CD1c-positive myeloid dendritic cell (primary cell): Measurements from ENCODE around the gene ELAC2.

Experiments
- DNase-seq: peaks from one replicate; pipeline ENCODE4 v3.0.0-alpha.2; 2016; ENCODE audit errors: extremely low spot score

Gene ELAC2, protein sequence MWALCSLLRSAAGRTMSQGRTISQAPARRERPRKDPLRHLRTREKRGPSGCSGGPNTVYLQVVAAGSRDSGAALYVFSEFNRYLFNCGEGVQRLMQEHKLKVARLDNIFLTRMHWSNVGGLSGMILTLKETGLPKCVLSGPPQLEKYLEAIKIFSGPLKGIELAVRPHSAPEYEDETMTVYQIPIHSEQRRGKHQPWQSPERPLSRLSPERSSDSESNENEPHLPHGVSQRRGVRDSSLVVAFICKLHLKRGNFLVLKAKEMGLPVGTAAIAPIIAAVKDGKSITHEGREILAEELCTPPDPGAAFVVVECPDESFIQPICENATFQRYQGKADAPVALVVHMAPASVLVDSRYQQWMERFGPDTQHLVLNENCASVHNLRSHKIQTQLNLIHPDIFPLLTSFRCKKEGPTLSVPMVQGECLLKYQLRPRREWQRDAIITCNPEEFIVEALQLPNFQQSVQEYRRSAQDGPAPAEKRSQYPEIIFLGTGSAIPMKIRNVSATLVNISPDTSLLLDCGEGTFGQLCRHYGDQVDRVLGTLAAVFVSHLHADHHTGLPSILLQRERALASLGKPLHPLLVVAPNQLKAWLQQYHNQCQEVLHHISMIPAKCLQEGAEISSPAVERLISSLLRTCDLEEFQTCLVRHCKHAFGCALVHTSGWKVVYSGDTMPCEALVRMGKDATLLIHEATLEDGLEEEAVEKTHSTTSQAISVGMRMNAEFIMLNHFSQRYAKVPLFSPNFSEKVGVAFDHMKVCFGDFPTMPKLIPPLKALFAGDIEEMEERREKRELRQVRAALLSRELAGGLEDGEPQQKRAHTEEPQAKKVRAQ

DNA sequence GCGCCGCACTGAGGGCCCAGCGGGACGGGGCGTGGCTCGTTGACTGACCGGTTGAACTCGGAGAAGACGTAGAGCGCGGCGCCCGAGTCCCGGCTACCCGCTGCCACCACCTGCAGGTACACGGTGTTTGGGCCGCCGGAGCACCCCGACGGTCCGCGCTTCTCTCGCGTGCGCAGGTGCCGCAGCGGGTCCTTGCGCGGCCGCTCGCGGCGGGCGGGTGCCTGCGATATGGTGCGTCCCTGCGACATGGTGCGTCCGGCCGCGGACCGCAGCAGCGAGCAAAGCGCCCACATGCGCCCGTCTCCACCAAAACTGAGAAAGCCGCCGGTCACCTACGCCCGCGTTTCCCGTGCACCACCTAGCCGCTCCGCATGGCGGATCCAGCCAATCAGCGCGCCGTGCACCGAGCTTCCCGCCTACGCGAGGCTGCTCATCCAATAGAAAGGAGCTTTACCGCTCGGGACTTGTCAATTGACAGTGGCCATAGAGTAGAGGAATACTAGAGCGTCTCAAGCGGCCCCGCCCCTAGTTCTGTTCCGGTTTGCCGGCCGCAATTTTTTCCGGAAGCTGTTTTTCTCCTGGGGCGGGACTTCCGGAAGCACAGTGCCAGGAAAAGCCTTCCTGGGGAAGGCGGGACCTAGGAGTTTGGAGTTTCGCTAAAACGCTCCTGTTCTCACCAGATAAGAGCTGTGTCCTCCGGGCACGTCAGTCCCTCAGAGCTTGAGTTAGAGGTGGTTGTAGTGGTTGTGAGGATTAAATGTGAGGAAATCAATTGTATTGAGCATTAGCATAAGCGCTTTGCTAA, at the start of gene ELAC2:
TSS of gene ELAC2 (minus strand) at position 373 of the 805 bp plus-strand sequence. CDS start at position 293, 80 bp downstream.
- peak; percentile 100 for DNase-seq

DNA sequence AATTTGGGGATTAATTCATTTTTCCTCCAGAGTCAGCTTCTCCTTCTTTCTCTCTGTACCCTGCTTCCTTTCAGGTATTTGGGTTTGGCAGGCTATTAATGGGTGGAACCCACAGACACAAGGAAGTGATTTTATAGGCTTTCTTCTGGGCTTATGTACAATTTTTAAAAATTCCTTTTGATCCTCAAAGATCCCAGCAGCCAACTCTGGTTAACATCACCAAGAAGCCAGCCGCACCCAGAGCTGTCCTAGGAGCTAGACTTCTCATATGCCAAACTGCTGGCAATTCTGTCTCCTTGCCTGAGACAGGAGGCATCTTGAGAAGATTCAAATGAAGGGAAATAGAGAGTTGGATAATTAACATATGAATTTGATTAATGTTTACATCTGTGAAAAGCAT, 47.2 kb upstream of the ELAC2 start:
- no peak for DNase-seq

DNA sequence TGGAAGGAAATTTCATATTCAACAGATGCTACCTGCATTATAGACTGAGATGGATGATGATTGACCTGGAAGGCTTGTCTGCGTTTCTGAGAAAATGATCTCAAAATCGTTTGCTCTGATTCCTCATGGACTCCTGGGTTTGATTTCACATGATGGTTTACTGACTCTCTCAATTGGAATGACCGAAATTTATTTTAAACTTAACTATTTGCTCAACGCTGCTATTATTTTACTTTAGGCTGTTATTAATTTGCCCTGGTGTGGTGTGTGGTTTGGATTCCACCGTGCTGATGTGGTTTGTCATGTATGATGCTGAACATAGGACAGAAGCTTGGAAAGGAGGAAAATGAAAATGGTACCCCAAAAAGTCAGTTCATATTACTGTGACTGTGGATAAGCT, 37.3 kb upstream of the ELAC2 start:
- no peak for DNase-seq

DNA sequence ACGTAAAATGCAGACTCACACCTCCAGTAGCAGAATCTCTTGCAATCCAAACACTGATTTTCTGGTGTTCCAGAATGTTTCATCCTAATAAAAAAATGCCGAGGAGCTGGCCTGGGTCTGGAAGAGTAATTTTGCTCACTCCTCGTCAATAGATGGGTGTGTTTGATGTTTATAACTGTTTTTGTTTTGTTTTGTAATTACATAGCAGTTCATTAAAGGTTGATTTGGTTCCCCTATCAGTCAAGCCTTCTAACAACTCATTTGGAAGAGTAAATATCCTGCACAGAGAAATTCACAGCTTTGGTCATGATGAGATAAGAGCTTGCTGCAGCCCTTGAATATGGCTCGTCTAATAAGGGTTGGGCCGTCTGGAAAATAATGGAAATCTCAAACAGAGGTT, 36.8 kb upstream of the ELAC2 start:
- DNase-seq = no peak

DNA sequence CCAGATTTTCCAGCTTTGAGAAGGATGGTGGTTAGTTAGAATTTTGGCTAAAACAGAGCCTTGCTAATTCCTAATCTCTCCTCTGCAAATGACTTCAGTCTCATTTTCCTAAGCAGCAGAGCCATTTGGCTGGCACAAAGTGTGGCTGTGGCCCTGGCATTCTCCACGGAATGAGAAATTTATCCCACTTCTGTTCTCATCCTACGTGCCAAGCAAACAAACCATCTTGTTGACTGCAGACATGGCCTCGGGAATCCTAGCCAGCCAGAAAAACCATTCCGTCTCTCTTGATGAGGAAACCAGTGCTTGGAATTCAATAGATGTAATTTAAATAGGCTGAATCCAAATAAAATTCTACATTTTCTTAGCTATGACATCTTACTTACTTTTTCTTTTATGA, 34.1 kb upstream of the ELAC2 start:
- no peak for DNase-seq

DNA sequence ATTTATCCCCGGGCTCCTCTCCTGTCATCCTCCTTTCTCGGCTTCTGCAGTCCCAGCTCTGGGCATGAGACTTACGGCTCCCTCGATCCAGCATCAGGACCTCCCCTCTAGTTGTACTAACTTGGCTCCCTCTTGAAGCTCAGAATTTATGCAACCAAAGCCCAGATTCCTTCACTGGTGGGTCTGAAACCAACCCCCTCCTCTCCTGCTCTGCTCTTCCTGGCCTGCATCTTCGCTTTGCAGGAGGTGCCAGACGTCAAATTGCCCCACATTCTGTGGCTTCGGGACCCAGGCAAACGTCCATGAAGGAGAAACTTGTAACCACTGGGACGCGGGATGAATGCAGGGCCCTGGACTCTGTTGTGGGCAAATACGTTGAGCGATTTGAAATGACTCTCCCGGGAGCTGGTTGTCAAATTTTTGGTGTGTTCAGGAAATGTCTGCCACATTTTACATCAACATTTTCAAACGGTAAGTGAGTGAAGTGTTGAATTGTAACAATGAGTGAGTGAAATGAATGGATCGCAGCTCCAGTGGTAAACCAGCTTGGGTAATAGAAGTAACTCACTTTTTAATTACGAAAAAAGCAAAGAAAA, 29.3 kb upstream of the ELAC2 start:
- no peak for DNase-seq

DNA sequence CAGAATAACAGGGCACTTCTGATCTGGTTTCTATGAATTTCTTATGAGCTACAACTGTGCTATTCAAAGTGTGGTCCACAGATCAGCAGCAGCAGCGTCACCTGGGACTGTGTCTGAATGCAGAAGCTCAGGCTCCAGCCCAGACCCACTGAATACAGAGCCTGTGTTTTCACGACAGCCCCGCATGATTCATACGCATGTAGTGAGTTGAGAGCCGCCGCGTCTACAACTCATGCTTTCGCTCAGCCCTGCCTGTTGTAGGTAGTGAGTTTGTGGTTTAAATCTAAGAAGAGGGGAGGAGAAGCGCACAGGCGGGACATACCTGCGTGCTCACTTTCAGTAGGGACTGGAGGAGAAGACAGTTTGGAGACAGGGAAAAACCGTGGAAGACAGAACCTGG, 28.5 kb upstream of the ELAC2 start:
- DNase-seq = no peak

DNA sequence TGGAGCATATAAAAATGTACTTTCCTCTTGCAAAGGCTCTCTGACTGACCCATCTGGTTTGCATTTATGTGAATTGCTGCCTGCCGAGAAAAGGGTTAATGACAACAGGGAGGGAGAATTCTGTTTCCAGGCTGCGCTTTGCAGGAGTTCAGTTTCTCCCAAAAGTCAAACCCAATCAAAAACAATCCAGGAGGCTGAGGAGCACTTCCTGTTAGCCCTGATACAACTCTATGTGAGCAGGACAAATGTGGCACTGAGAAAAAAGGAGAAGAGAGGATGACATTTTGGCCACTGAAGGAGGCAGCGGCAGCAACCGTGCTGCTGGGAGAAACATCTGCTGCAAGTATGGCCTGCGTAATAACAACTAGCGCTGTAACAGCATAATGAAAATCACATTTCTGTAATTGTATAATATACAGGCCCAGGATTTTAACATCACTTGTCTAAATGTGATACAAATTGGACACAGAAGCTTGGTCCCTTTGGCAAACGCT, 26.8 kb upstream of the ELAC2 start:
- no peak for DNase-seq

DNA sequence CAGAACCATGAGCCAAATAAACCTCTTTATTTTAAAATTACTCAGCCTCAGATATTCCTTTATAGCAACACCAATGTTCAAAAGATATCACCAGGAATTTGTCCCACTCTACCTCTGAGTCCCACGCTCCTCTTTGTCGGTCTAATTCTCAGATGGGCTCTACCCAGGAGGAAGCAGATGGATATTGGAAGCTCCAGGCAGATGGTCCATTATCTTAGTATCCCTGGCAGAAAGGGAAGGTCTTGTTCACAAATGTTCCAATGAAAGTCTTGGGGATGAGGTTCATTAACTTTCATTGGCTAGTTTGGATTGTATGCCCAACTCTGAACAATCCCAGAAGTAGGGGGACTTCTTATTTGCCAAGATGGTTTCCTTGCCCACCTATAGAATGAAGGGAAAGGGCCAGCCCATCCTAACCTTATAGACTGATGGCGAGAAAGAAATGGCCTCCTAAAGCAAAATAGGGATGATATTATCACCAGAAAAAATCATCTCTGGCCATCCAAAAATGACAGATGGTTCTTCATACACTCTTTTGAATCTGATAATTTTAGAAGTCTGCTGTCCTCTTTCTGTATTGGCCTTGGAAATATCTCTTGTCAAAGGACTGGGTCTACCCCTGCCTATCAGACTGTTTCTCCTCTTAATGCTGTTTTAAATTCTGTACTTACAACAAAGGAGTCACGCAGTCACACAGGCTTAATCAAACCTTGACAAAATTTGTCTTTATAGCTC, 21.3 kb upstream of the ELAC2 start:
- DNase-seq = no peak

DNA sequence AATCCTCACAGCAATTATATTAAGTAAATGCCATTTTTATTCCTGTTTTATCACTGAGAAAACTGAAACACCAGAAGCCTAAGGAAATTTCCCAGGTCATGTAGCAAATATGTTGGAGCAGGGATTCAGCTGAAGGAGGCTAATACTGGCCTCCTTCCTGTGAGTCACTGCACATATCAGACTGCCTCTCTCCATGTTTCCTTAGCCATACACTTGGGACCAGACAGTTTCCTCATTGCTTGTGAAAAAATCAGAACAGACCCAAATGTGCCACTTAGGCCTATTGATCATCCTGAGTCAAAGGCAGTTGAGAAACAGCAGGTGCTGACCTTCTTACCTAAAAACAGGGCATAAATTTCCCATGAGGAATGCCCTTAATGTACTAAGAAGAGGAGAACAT, 18.9 kb upstream of the ELAC2 start:
- DNase-seq = no peak

DNA sequence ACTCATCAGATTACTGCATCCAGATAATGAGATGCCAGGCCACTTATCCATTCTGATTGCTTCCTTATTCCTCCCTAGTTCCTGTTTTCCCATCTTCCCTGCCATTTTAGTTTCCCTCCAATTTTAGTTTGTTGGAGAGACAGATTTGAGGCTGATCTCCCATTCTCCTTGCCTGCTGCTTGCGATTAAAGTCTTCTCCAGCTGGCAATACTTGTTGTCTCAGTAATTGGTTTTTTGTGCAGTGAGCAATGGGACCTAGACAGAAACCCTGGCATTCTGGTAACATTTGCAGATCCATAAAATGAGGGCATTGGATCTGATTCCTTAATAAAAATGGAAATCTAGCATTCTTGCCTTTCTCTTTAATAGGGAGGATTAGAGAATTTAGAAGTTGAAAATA, 17.6 kb upstream of the ELAC2 start:
- DNase-seq = no peak

DNA sequence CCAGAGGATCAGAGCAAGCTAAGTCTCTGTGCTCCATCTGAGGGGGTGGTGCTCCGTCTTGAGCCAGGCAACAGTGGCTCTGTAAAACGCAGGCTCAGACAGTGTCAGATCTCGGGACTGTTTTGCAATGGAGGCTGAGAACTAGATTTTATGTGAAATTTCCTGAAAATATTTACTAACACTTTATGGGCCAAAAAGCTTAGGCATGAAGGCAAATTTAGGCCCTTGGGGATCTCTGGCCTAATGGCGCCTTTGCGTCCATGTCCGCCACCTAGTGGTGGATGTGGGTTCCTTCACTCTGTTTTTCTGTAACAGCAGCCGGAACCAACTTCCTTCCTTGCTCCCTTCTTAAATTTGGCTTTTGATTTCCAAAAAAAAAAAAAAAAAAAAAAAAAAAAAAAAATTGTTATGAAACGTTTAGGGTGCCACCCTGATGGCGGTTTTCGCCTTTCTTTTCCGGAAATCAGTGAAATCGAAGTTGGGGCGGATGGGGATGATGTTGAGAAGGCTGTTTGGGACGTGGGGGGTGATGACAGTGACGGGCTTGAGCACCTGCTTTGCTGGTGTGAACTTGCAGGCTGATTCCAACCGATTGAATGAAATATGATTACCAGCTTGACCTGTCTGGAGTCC, 14.0 kb upstream of the ELAC2 start:
- peak; percentile 73 for DNase-seq

DNA sequence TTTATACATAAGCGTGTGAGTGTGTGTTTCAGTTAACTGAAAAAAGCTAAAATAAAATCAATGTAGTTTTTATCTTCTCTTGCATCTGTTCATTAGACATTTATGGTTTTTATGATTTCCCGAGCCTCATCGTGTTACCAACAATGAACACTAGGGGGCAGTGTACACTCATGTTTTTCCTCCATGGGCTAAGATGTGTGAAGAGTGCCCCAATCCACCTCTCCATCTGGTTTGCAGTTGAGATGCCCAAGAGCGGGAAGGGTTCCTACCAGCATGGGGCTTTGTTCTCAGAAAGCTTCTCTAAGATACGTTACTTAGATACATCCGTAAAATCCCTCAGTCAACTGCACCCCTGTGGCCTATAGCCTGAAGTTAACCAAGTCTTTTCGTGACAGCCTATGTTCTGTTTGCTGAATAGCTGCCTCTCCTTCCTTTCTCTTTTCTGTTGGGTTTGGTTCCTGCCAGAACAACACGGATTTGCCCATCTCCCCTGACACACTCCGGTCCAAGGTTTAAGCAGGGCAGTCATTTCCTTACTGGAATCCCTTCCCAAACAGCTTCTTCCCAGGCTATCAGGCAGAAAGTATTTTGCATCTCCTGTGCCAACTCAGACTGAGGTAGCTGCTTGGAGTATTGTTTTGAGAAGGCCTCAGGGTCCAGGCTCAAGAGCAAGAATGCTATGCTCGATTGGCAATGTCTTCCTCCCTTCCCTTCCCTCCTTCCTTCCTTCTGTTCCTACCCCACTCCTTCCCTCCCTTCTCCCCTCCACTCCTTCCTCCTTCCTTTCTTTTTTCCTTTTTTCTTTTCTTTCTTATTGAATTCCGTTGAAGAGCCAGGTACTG, 12.9 kb upstream of the ELAC2 start:
- peak; percentile 68 for DNase-seq

DNA sequence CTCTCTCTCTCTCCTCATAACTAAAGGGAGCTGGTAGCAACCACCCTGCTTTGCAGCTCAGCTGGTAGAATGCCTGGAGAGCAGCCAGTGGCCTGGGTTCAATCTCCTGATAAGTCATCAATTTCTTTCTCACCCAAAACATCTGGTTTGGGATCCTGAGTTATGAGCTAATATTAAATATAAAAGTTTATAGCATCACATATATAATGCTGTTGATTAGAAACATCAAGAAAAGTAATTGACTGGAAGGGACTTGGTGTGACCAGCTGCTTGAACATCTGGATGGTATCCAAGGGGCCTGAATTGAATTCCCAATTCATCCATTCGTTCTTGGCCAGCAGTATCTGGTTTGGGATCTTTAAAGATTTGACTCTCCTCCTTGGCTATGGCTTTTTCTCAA, 12.2 kb upstream of the ELAC2 start:
- no peak for DNase-seq

DNA sequence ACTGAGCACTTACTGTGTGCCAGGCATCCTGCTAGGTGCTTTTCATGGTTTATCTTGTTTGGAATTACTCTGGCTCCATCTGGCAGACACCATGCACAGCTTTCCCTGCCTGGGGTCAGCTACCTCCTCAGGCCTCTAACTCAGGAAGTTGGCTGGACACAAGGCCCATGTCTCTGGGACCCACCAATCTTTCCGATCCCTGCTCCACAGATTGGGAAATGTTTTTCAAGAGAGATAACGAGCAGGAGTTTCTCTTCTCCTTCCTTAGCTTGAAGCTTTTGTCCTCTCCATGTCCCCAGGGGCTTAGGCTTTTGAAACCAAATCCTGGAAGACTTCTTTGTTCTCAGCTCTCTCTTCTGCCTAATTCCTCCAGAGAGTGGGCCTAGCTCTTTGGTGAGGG, 11.5 kb upstream of the ELAC2 start:
- no peak for DNase-seq

DNA sequence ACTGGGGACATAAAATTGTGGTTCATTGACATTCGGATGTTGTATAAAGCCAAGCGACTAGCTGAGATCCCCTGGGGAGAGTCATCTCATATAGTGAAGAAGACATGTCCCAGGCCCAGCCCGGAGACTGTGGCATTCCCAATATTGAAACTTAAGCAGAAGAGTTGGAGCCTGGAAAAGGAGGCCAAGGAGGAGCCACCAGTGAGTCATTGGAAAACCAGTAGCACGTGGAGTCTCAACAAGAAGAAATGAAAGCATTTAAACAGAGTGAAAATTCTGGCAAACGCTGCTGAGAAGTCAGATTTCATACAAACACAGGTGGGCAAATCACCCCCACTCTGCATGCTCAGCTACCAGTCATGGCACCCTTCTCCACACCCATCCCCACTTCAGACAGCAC, 9.4 kb upstream of the ELAC2 start:
- DNase-seq = no peak

DNA sequence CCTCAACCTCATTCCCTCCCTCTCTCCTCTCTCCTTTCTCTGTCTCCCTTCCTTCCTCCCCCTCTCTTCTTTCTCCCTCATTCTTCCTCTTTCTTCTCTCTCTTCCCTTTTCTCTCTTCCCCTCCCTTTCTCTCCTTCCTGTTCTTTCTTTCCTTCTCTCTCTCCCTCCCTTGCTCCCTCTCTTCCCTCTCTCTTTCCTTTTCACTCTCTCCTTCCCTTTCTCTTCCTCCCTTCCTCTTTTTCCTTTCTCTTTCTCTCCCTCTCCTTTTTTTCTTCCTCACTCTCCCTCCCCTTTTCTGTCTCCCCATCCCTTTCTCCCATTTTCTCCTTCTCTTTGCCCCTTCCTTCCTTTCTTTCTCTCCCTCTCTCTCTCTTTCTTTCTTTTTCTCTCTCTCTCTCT, 7.9 kb upstream of the ELAC2 start:
- DNase-seq = no peak

DNA sequence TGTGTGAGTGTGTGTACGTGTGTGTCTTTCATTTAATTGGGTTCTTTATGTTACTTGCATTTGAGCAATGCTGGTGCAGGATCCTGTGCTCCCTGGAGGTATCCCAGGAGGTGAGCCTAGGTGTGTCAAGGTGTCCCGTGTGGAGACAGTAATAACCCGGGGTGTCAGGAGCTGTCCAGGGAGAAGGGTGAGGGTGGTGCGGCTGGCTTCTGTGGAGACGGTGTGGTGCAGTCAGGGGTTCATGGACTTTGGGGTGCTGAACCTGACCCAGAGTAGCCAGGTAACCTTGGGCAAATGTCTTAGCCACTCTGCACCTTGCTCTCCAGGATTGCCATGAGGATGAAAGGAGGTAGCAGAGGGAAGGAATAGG, 7.4 kb upstream of the ELAC2 start:
- no peak for DNase-seq

DNA sequence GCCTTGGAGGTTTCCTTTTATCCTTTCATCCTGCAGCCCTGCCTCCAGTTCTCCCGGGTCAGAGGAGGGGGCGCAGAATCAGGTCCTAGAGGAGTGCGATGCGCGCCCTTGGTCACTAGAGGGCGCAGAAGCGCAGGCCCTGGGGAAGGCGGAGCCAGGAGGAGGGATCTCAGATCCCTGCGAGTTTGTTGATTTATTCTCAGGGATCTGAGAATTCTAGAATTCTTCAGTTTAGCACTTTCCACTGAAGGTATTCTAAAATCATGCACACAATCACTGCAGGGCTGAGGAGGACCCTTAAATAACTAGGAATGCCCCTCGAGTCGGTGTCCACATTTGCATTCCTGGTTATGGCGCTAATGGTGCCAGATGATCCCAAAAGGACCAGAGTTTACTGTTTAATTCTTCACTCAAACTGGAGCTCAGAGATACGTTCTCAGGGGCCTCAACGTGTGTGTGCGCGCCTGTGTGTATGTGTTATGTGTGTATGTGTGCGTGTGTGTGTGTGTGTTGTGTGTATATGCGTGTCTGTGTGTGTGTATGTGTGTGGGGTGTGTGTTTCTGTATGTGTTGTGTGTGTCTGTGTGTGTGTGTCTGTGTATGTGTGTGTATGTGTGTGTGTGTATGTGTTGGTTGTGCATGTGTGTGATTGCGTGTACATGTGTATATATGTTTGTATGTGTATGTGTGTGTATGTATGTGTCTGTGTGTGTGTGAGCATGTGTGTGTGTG, 6.9 kb upstream of the ELAC2 start:
- DNase-seq = peak; percentile 84
